PC-3 (cell line): ENCODE measurements around the gene PSME2. TPM values are rescaled to one million over a fixed set of nuclear protein-coding genes. Genes with fewer than 3 reads are reported as not detected.

Experiments
- ATAC-seq: fragments of 200-7000 bp; cut with Tn5 transposase; 2 replicates; pipeline ENCODE4 v1.9.1; 2020; ENCODE audit warnings: mild to moderate bottlenecking, moderate library complexity
- BruUV-seq: library from RNA; stranded (reverse); fragments of 400-500 nt; replicated peaks from 2 replicates; lab custom pipeline; 2021; lab: Mats Ljungman, UMichigan
- CTCF ChIA-PET: fragments of 300-600 bp; sonication (Branson Sonifier 250); formaldehyde crosslinking; loops from one replicate; lab custom pipeline; 2022; ENCODE audit warnings: antibody characterized with exemption; lab: Charles Lee
- POLR2A ChIA-PET: fragments of 300-600 bp; sonication (Branson Sonifier 250); formaldehyde crosslinking; loops from one replicate; lab custom pipeline; 2022; ENCODE audit warnings: antibody characterized with exemption; ENCODE audit not compliant: unreplicated experiment; lab: Charles Lee
- DNase-seq: peaks from one replicate; pipeline ENCODE4 v3.0.0-alpha.2; 2015
- H2AFZ ChIP-seq: fragments of 300-600 bp; sonication (generic); 2 replicates; pipeline ENCODE4 v1.6.0; 2016; ENCODE audit warnings: antibody characterized with exemption, low read length
- H3F3A ChIP-seq: fragments of 300-600 bp; sonication (generic); one replicate; pipeline ENCODE4 v1.6.0; 2017; ENCODE audit warnings: antibody characterized with exemption, low read length, control low read depth, mild to moderate bottlenecking; ENCODE audit not compliant: unreplicated experiment
- H3K27ac ChIP-seq: fragments of 300-600 bp; sonication (generic); 2 replicates; pipeline ENCODE4 v1.5.1; 2016; ENCODE audit warnings: mild to moderate bottlenecking, low read length
- H3K27me3 ChIP-seq: fragments of 300-600 bp; sonication (generic); 2 replicates; pipeline ENCODE4 v1.6.1; 2016; ENCODE audit warnings: low read length, mixed read lengths
- H3K36me3 ChIP-seq: fragments of 300-600 bp; sonication (generic); 2 replicates; pipeline ENCODE4 v1.6.1; 2016; ENCODE audit warnings: low read depth, mixed run types, low read length, mixed read lengths
- H3K4me1 ChIP-seq: fragments of 300-600 bp; sonication (generic); 2 replicates; pipeline ENCODE4 v1.5.1; 2016; ENCODE audit warnings: low read length; ENCODE audit not compliant: insufficient read depth
- H3K4me2 ChIP-seq: fragments of 300-600 bp; sonication (generic); 2 replicates; pipeline ENCODE4 v1.6.0; 2016; ENCODE audit warnings: low read length
- H3K4me3 ChIP-seq: fragments of 300-600 bp; sonication (generic); 2 replicates; pipeline ENCODE4 v1.5.1; 2016; ENCODE audit warnings: mild to moderate bottlenecking, low read length, mixed read lengths
- H3K79me2 ChIP-seq: fragments of 300-600 bp; sonication (generic); 2 replicates; pipeline ENCODE4 v1.6.1; 2017; ENCODE audit warnings: low read length, mixed read lengths
- H3K9ac ChIP-seq: fragments of 300-600 bp; sonication (generic); 2 replicates; pipeline ENCODE4 v1.6.0; 2016; ENCODE audit warnings: mild to moderate bottlenecking, low read length
- H3K9me2 ChIP-seq: fragments of 300-600 bp; sonication (generic); replicated peaks from 2 replicates; pipeline ENCODE4 v1.6.1; 2016; ENCODE audit warnings: mixed run types, low read length, mixed read lengths
- H3K9me3 ChIP-seq: fragments of 300-600 bp; sonication (generic); 2 replicates; pipeline ENCODE4 v1.6.1; 2016; ENCODE audit warnings: low read length, mixed read lengths
- H4K20me1 ChIP-seq: fragments of 300-600 bp; sonication (generic); 2 replicates; pipeline ENCODE4 v1.6.1; 2016; ENCODE audit warnings: low read length, mixed read lengths
- CTCF ChIP-seq: fragments of 300-600 bp; sonication (generic); conservative IDR thresholded peaks from 2 replicates; pipeline ENCODE4 v1.5.1; 2017; ENCODE audit warnings: antibody characterized with exemption, low read depth, mild to moderate bottlenecking, low read length
- EZH2 ChIP-seq: fragments of 300-600 bp; sonication (generic); IDR thresholded peaks from one replicate; pipeline ENCODE4 v1.6.1; 2017; ENCODE audit warnings: antibody characterized with exemption, mild to moderate bottlenecking, low read length; ENCODE audit not compliant: unreplicated experiment
- EZH2phosphoT487 ChIP-seq: fragments of 300-600 bp; sonication (generic); IDR thresholded peaks from 2 replicates; pipeline ENCODE4 v1.6.1; 2018; ENCODE audit warnings: mild to moderate bottlenecking, antibody characterized with exemption, low read length, borderline replicate concordance
- intact Hi-C: fragments of 100-400 bp; cut with micrococcal nuclease; formaldehyde crosslinking; loops from 2 replicates; pipeline ENCODE4 v1.9.0; 2023
- total RNA-seq: library from RNA; depleted of rRNA; stranded (reverse); fragments of >200 nt; gene quantifications from 2 replicates; pipeline ENCODE4 v1.2.3, GENCODE V29; 2014

PSME2 gene
- total RNA-seq, 1 experiment from 2014 or later = 297 TPM

- POLR2A ChIA-PET = no interaction called here
- no peak overlapping the region for H3K27ac ChIP-seq
- H3K9me2 ChIP-seq = no peaks in the 10 kb centered on the region
- DNase-seq (no peak), ATAC-seq (no peak)
- TF ChIP-seq CTCF (no peak), EZH2phosphoT487 (no peak), EZH2 (no peak)
- intact Hi-C loops = no loop called here
- peaks cover 25% of the 10 kb centered on the region for H3K79me2 ChIP-seq
- no peaks in the 10 kb centered on the region for H3K9me3 ChIP-seq
- no peak overlapping the region for H3K4me3 ChIP-seq
- CTCF ChIA-PET = no interaction called here
- no TSS peak for BruUV-seq
- peaks cover 41% of the 10 kb centered on the region; the same call in 1 of the 2 replicates for H3K36me3 ChIP-seq
- no peak overlapping the region for H2AFZ ChIP-seq
- H3K27me3 ChIP-seq = no peaks in the 10 kb centered on the region
- H3K9ac ChIP-seq = no peak overlapping the region
- no peaks in the 10 kb centered on the region for H4K20me1 ChIP-seq
- no peaks in the 10 kb centered on the region for H3F3A ChIP-seq
- H3K4me1 ChIP-seq = peaks cover 8% of the 10 kb centered on the region
- no peak overlapping the region for H3K4me2 ChIP-seq
Observed at GRCh38 chr14:24184104-24184970, 37.9 kb upstream of the PSME2 start.

- no peaks in the 10 kb centered on the region for H3K9me2 ChIP-seq
- no peak overlapping the region for H3K27ac ChIP-seq
- H3K4me1 ChIP-seq = peaks cover 8% of the 10 kb centered on the region
- H3K9me3 ChIP-seq = no peaks in the 10 kb centered on the region
- H3K27me3 ChIP-seq = no peaks in the 10 kb centered on the region
- peaks cover 20% of the 10 kb centered on the region for H3K79me2 ChIP-seq
- H3K4me2 ChIP-seq = no peak overlapping the region
- H4K20me1 ChIP-seq = no peaks in the 10 kb centered on the region
- ChIA-PET CTCF (no interaction called here), POLR2A (no interaction called here)
- no peak for DNase-seq
- peaks cover 43% of the 10 kb centered on the region; the same call in 1 of the 2 replicates for H3K36me3 ChIP-seq
- no peak overlapping the region for H2AFZ ChIP-seq
- H3K9ac ChIP-seq = no peak overlapping the region
- BruUV-seq = no TSS peak
- intact Hi-C loops = no loop called here
- no peak overlapping the region for H3K4me3 ChIP-seq
- TF ChIP-seq CTCF (no peak), EZH2 (no peak), EZH2phosphoT487 (no peak)
- no peak for ATAC-seq
- no peaks in the 10 kb centered on the region for H3F3A ChIP-seq
Observed at GRCh38 chr14:24183014-24183481, 36.6 kb upstream of the PSME2 start.
